GM18951 (cell line): ENCODE data around the gene MMADHC.

Experiments used
- POLR2A ChIP-seq: IDR thresholded peaks from 4 replicates; pipeline ENCODE4 v1.6.1; 2011; ENCODE audit warnings: mild to moderate bottlenecking; ENCODE audit not compliant: insufficient read length, insufficient read depth; ENCODE audit errors: extremely low read depth
- in situ Hi-C: fragments of 300-500 bp; cut with MboI; formaldehyde crosslinking; loops from one replicate; pipeline ENCODE4 v1.12.0; 2022; ENCODE audit warnings: low sequenced_read_pairs, mixed read lengths, inconsistent platforms; ENCODE audit not compliant: unreplicated experiment

Gene MMADHC

GRCh38 chr2:149579972-149580882 is 7.3 kb downstream of the MMADHC start:
- in situ Hi-C loops: no loop called here
- TF ChIP-seq POLR2A: no peak

GRCh38 chr2:149577269-149577668 is 10.3 kb downstream of the MMADHC start:
- in situ Hi-C loops: no loop called here
- TF ChIP-seq POLR2A: no peak

DNA sequence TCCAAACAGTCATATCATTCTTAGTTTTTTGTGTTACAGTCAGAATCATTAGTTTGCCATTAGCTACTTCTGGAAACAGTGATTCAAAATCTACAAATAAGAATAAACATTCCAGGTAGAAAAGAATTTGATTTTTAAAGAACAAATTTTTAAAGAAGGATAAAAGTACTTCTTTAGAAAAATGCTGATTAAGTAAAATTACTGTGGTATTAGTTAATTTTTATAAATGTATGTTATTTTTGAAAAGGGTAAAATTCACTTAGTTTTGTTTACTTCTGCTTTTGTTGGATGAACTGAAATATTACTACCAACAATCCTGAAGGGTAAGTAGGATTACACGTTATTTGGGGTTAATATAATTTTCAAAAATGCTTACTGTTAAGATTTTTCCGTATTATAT is 11.8 kb downstream of the MMADHC start:
- in situ Hi-C loops: no loop called here
- no peak for TF ChIP-seq POLR2A

DNA sequence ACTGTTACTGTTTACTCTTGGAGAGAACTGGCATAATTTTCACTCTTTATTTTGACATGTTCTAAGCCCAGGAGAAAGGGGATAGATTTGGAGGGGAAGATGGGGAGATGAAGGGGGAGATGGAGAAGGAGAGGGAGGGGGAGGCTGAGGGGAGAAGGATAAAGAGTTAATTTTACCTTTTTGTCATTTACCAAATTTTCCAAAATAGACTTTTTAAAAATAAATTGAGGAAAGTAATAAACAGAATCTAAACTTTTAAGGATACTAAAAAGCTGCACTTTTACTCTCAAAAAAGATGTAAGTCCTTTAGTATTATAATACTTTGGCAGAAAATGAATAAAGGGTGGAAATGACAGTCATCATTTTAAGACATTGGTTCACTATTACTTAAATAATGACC is 12.3 kb downstream of the MMADHC start:
- in situ Hi-C loops: no loop called here
- no peak for TF ChIP-seq POLR2A

DNA sequence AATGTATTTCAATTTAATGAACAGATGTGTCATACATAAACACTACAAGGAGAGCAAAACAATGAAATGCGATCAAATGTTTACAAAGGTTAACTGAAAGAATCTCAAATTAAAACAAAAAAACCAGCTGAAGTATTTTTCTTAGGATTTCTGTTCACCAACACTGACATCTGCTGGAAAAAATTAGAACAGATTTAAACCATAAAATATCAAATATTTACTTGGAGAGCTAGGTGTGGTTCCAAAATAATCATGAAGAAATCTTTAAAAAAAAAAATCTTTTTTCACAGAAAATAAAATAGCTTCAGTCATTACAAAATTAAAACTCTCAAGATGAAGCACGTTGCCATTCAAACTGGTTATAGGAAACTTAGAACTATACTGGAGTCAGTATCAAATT is 13.8 kb downstream of the MMADHC start:
- TF ChIP-seq POLR2A: no peak
- in situ Hi-C loops: loop anchor here (25.0 kb wide), 1 partner anchor 1611 kb away; no protein-coding TSS in a partner anchor

DNA sequence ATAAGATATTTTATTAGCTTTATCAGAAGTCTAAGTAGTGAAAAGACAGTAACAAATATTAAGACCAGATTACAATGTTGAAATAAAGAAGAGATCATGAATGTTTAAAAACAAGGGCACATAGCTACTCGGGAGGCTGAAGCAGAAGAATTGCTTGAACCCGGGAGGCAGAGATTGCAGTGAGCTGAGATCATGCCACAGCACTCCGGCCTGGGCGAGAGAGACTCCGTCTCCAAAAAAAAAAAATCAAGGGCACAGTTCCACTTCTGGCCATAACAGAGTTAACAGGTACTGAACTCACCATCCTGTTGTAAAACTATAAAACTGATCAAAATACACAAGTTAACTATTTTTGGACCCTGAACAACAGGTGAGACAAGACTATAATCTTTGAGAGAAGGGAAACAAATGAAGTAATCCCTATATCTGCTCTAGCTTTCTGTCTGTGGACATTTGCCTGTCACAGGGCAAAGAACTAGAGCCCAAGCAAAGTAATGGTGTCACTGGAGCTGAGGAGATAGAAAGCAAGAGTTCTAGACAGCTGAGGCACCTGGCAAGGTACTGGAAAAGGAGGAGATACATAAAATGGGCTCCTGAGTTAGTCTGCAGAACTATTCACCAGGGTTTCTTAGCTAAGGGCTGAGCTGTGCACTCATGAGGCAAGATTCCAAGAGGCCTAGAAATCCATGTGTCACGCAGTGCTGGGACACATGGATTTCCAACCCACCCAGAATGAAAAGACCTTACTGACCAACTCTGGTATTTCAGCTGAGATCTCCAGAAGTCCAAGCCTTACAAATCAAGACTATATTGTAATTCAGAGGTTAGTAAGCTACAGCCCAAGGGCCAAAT is 15.2 kb downstream of the MMADHC start:
- in situ Hi-C loops: loop anchor here (25.0 kb wide), 1 partner anchor 1610 kb away; no protein-coding TSS in a partner anchor
- no peak for TF ChIP-seq POLR2A

- in situ Hi-C loops: loop anchor here (10.0 to 25.0 kb wide), 2 partner anchors 553 to 1606 kb away; no protein-coding TSS in a partner anchor
- TF ChIP-seq POLR2A: no peak
Observed at GRCh38 chr2:149568138-149568537, 19.4 kb downstream of the MMADHC start.

DNA sequence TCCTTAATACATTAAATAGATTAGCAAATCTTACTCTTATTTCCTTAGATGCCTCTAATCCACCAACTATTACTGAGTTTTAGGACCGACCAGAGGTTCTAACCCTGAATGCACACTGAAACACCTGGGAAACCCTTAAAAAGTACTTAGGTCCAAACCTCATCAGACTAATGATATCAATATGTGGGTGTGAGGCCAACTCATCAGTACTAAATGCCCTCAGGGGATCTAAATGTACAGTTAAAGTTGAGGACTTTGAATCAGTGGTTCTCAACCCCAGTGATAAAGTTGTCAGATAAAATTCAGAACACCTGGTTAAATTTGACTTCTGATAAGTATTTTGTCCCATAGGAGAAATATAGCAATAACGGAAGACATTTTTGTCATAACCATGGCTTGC is 20.9 kb downstream of the MMADHC start:
- in situ Hi-C loops: loop anchor here (10.0 to 25.0 kb wide), 2 partner anchors 552 to 1604 kb away; no protein-coding TSS in a partner anchor
- no peak for TF ChIP-seq POLR2A

DNA sequence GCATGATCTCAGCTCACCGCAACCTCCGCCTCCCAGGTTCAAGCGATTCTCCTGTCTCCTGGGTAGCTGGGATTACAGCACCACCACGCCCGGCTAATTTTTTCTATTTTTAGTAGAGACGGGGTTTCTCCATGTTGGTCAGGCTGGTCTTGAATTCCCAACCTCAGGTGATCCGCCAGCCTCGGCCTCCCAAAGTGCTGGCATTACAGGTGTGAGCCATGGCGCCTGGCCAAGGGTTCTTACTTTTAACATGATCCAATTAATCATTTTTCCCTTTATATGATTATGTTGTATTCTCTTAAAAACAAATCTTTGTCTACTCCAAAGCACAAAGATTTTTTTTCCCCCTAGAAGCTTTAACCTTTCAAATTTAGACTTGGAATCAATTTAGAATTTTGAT is 21.9 kb downstream of the MMADHC start:
- in situ Hi-C loops: loop anchor here (10.0 to 25.0 kb wide), 2 partner anchors 551 to 1603 kb away; no protein-coding TSS in a partner anchor

GRCh38 chr2:149564983-149565382 is 22.6 kb downstream of the MMADHC start:
- in situ Hi-C loops: loop anchor here (10.0 to 25.0 kb wide), 2 partner anchors 550 to 1603 kb away; no protein-coding TSS in a partner anchor

DNA sequence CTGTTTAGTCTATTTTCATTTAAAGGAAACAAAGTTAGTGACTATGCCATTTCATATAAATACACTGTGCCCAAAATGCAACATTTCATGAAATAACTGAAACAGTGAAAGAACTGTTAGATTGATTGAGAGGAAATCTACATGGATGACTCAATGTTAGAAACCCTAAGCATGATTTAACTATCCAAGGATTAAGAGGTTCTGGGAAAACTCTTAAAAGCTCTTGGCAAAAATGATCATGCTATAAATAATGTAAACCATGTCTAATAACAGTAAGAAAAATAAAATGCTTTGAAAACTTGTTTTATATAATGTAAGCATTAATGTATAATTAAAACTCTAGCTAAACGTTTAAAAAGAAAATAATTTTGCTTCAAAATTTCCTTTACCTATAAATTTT is 23.5 kb downstream of the MMADHC start:
- in situ Hi-C loops: loop anchor here (10.0 to 25.0 kb wide), 2 partner anchors 549 to 1602 kb away; no protein-coding TSS in a partner anchor
- no peak for TF ChIP-seq POLR2A

More at GRCh38 chr2:149564983-149565382, 22.6 kb downstream of the MMADHC start:
- no peak for TF ChIP-seq POLR2A

- in situ Hi-C loops: loop anchor here (10.0 to 25.0 kb wide), 2 partner anchors 548 to 1600 kb away; no protein-coding TSS in a partner anchor
- no peak for TF ChIP-seq POLR2A
Observed at GRCh38 chr2:149562324-149562723, 25.3 kb downstream of the MMADHC start.
